ENCODE results near the gene LECT2. TPM values are rescaled to one million over a fixed set of nuclear protein-coding genes. Genes with fewer than 3 reads are reported as not detected.

LECT2 gene
- total RNA-seq, 1 donor from 2014 or later = not detected

DNA sequence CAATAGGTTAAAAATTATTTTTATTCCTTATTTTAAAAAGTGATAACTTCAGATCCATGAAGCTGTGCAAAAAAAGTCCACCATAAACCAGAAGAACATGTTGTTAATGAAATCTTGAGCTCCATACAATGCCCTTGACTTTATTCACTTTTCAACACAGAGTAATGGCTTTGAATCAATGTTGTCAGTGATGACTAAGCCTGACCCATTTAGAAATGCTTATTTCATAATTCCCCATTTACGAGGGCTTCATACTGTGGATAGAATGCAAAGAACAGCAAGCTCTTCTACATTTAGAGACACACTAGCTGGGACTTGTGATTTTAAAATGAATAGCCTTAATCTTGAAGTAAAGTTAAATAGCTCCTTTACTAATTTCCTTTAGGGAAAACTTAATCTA lies 33.4 kb downstream of the LECT2 start:
- TF ChIP-seq, protein P1, sequence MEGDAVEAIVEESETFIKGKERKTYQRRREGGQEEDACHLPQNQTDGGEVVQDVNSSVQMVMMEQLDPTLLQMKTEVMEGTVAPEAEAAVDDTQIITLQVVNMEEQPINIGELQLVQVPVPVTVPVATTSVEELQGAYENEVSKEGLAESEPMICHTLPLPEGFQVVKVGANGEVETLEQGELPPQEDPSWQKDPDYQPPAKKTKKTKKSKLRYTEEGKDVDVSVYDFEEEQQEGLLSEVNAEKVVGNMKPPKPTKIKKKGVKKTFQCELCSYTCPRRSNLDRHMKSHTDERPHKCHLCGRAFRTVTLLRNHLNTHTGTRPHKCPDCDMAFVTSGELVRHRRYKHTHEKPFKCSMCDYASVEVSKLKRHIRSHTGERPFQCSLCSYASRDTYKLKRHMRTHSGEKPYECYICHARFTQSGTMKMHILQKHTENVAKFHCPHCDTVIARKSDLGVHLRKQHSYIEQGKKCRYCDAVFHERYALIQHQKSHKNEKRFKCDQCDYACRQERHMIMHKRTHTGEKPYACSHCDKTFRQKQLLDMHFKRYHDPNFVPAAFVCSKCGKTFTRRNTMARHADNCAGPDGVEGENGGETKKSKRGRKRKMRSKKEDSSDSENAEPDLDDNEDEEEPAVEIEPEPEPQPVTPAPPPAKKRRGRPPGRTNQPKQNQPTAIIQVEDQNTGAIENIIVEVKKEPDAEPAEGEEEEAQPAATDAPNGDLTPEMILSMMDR (IDR thresholded peaks at IDR 0.05) = no peak
- H3K27ac ChIP-seq = no peak overlapping the region
- intact Hi-C loops (cut with DNase I) = no loop called here
- H3K36me3 ChIP-seq = no peaks in the 10 kb centered on the region
- no peak for DNase-seq
- H3K9me3 ChIP-seq = no peaks in the 10 kb centered on the region
- no peak overlapping the region for H3K4me3 ChIP-seq
- no peak for ATAC-seq
- no peaks in the 10 kb centered on the region for H3K4me1 ChIP-seq
- peaks cover 13% of the 10 kb centered on the region for H3K27me3 ChIP-seq

DNA sequence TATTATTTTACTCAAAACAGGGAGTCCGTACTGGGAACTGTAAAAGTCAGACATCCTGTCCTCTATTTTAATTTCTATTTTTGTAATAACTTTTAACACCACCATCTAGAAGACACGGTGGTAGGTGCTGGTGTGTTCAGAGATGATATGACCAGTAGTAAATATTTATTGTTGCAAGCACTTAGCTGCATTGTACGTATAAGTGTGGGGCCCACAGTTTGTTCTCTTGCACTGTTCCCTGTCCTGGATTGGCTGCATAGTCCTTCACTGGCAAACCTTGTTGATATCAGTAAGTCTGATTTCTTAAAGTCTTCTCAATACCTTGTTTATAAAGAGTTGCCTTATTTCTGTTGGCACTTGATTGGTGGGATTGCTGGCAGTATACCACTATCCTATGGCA lies 34.6 kb downstream of the LECT2 start:
- Histone ChIP-seq H3K36me3 (no peaks in the 10 kb centered on the region), H3K9me3 (no peaks in the 10 kb centered on the region), H3K27me3 (peaks cover 13% of the 10 kb centered on the region), H3K4me3 (no peak overlapping the region), H3K27ac (no peak overlapping the region), H3K4me1 (no peaks in the 10 kb centered on the region)
- ATAC-seq (no peak), DNase-seq (no peak)
- intact Hi-C loops (cut with DNase I) = no loop called here
- TF ChIP-seq, protein P1 (IDR thresholded peaks at IDR 0.05) = no peak

DNA sequence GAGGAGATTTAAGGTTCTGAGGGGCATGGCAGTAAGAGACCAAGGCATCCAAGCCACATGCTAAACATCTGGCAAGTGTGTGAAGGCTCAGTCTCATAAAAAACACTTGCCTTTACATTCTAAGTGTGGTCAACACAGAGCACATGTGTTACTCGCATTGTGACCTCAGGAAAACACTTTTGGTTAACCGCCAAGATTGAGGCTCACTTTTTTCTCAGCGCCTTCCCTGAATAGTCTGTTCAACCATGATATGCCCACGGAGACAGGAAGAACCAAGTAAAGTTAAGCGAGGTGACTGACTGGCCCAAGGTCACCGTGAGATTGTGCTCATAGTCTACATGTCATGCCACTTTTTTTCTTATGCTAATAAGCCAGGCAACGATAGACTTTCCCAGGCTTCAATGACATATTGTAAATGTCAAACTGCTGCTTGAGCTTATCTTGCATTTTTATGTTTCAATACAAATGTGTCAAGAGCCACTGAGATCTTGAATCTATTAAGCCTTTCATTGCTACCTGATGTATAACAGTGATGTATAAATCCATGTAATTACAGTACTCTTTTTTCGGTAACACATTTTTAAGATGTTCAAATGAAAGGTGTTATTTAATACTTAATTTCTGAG lies 38.0 kb downstream of the LECT2 start:
- intact Hi-C loops (cut with DNase I) = no loop called here
- peaks cover 7% of the 10 kb centered on the region for H3K27me3 ChIP-seq
- H3K36me3 ChIP-seq = no peaks in the 10 kb centered on the region
- TF ChIP-seq, protein P1 (IDR thresholded peaks at IDR 0.05) = no peak
- no peak overlapping the region for H3K27ac ChIP-seq
- H3K4me1 ChIP-seq = no peaks in the 10 kb centered on the region
- H3K9me3 ChIP-seq = no peaks in the 10 kb centered on the region
- H3K4me3 ChIP-seq = no peak overlapping the region
- ATAC-seq (no peak), DNase-seq (no peak)

DNA sequence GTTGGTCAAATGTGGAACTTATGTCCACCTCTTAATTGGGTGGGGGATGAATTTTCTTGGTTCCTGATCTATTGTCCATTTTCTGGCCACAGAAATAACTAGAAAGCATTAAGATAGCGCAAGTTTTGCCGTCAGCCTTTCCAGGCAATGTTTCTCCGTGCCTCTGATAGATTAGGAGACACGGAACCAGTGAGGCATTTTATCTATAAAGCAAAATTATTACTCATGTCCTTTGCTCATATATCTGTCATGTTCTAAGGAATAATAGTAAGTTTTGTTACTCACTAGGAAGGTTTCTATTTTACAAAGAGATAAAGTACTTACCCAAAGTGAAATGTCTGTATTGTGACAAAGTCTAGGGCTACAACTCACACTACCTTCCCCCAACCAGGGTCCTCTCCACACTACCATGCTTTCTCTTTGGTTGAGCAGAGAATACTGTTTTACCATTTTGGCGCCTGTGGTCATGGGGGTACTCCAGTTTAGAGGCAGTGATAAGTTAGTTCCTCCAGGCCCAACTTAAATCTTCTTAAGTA lies 39.2 kb downstream of the LECT2 start:
- H3K9me3 ChIP-seq = no peaks in the 10 kb centered on the region
- no peak overlapping the region for H3K27ac ChIP-seq
- H3K27me3 ChIP-seq = peaks cover 12% of the 10 kb centered on the region
- H3K36me3 ChIP-seq = no peaks in the 10 kb centered on the region
- H3K4me1 ChIP-seq = no peaks in the 10 kb centered on the region
- no peak overlapping the region for H3K4me3 ChIP-seq
- DNase-seq = no peak
- intact Hi-C loops (cut with DNase I) = no loop called here
- TF ChIP-seq, protein P1 (IDR thresholded peaks at IDR 0.05) = no peak
- no peak for ATAC-seq

DNA sequence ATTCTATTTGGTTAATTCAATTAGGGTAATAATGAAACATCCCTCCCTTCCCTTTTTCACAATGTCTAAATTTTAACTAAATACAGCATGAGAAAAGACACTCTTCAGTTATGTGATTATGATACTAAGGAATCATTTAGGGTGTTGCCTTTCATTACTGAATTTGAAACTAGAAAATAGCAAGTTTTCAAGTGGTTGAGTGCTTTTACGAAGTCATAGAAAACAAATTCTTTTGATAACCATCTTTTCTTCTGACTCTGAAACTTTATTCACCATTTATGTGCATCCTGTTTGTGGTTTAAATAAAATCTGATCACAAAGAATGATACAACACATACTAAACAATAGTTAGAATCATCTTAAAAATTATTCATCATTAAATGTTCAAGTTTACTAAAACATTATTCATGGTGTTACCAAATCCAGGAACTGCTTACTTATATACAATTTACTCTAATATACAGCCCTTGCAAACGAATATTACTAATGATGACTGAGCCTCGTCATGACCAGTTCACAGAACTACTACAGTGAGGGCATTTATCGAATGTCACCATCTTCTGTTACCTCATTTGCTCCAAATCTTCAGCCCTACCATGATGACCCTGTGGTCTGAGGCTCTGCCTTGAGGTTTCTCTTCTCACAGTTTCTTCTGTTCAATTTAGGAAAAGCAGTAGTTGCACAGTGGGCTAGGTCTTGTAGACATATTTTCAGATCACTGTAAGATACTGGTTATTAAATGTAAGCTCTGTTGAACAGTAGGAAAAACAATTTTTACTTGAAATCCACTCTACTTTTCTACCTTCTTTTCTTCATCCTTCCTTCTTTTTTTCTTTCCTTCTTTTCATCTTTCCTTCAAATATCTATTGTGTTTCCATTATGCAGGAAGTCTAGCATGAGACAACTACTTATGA lies 40.8 kb downstream of the LECT2 start:
- H3K27ac ChIP-seq = no peak overlapping the region
- H3K27me3 ChIP-seq = peaks cover 18% of the 10 kb centered on the region
- no peak for ATAC-seq
- H3K9me3 ChIP-seq = no peaks in the 10 kb centered on the region
- no peaks in the 10 kb centered on the region for H3K4me1 ChIP-seq
- no peak overlapping the region for H3K4me3 ChIP-seq
- no peak for DNase-seq
- intact Hi-C loops (cut with DNase I) = no loop called here
- no peaks in the 10 kb centered on the region for H3K36me3 ChIP-seq
- TF ChIP-seq, protein P1 (IDR thresholded peaks at IDR 0.05) = no peak
